Stimulated activated CD8-positive, alpha-beta memory T cell treated with anti-CD3 and anti-CD28 coated beads, Interleukin-12 subunit alpha, Interleukin-12 subunit beta, amount 100 ng/mL, for 24 hours (primary cell): Measurements from ENCODE around the gene COL25A1.
"Not testable (repeated sequence)": the region's sequence is repeated elsewhere in the genome, so short reads cannot be mapped to it uniquely, and the experiment has no call there.

Experiments used
- DNase-seq: peaks from one replicate; pipeline ENCODE4 v3.0.0-alpha.2; 2020; ENCODE audit errors: extremely low read depth

COL25A1 gene

GRCh38 chr4:108906866-108907367, 395.5 kb downstream of the COL25A1 start:
- DNase-seq, result no peak

- DNase-seq, result no peak
Observed at GRCh38 chr4:108906006-108906405, 396.5 kb downstream of the COL25A1 start.

GRCh38 chr4:108903464-108904221, 398.8 kb downstream of the COL25A1 start:
- no peak for DNase-seq

GRCh38 chr4:108902769-108903168, 399.7 kb downstream of the COL25A1 start:
- no peak for DNase-seq

- no peak for DNase-seq
Observed at GRCh38 chr4:108901291-108901690, 401.2 kb downstream of the COL25A1 start.

GRCh38 chr4:108900018-108900580, 402.4 kb downstream of the COL25A1 start:
- no peak for DNase-seq

- DNase-seq, result no peak
Observed at GRCh38 chr4:108893468-108893867, 409.0 kb downstream of the COL25A1 start.

- DNase-seq, result no peak
Observed at GRCh38 chr4:108891896-108892590, 410.4 kb downstream of the COL25A1 start.

- DNase-seq, result no peak
Observed at GRCh38 chr4:108890484-108890881, 412.0 kb downstream of the COL25A1 start.

GRCh38 chr4:108889696-108890483, 412.6 kb downstream of the COL25A1 start:
- DNase-seq, result no peak

GRCh38 chr4:108888769-108889168, 413.7 kb downstream of the COL25A1 start:
- no peak for DNase-seq

GRCh38 chr4:108887034-108887433, 415.4 kb downstream of the COL25A1 start:
- DNase-seq, result no peak

GRCh38 chr4:108885211-108885610, 417.2 kb downstream of the COL25A1 start:
- no peak for DNase-seq

GRCh38 chr4:108884596-108884995, 417.9 kb downstream of the COL25A1 start:
- no peak for DNase-seq

GRCh38 chr4:108881986-108882385, 420.5 kb downstream of the COL25A1 start:
- DNase-seq, result no peak

GRCh38 chr4:108881190-108881589, 421.3 kb downstream of the COL25A1 start:
- DNase-seq, result no peak

GRCh38 chr4:108878806-108879205, 423.7 kb downstream of the COL25A1 start:
- no peak for DNase-seq

GRCh38 chr4:108877821-108878220, 424.6 kb downstream of the COL25A1 start:
- DNase-seq, result no peak

- no peak for DNase-seq
Observed at GRCh38 chr4:108874806-108875205, 427.7 kb downstream of the COL25A1 start.

GRCh38 chr4:108869970-108870369, 432.5 kb downstream of the COL25A1 start:
- not testable (repeated sequence) for DNase-seq

GRCh38 chr4:108868606-108869227, 433.7 kb downstream of the COL25A1 start:
- DNase-seq, result no peak
